ENCODE data around the gene RUNX2. TPM values are rescaled to one million over a fixed set of nuclear protein-coding genes. Genes with fewer than 3 reads are reported as not detected.

RUNX2 gene
- total and polyA plus RNA-seq, 10 of the 15 experiments (the other 5 are each of a cell fraction or from before 2014, with no cell fraction given): 0.01 to 0.77 (median 0.15) TPM; not detected in 3

- no peaks in the 10 kb centered on the region for H3K79me2 ChIP-seq (ENCODE audit: control insufficient read depth, insufficient read depth, low read length)
- CTCF ChIA-PET: no interaction called here
- H4K20me1 ChIP-seq (ENCODE audit: control insufficient read depth, insufficient read depth): no peaks in the 10 kb centered on the region
- no peaks in the 10 kb centered on the region; the same call in 2 of the 3 replicates for H3K9me3 ChIP-seq (replicated peaks; ENCODE audit: control insufficient read depth, insufficient read depth, low read length)
- SMC1A ChIA-PET (ENCODE audit: uncharacterized antibody, unreplicated experiment): interaction anchor here (2.2 kb wide), 1 partner anchor 13 kb away, joined by 5 read pairs; the partner anchor contains the start of gene RUNX2
- no peaks in the 10 kb centered on the region for H3K27me3 ChIP-seq (replicated peaks in 1 of 2; ENCODE audit: control insufficient read depth in 2 of 2, insufficient read depth in 2 of 2, low read length in 1 of 2)
- H3K27ac ChIP-seq (ENCODE audit: control insufficient read depth, insufficient read depth): no peak overlapping the region
- no peak overlapping the region for H2AFZ ChIP-seq (ENCODE audit: control insufficient read depth, low read depth, low read length)
- H3K4me3 ChIP-seq: no peak overlapping the region
- intact Hi-C loops (cut with micrococcal nuclease; ENCODE audit: unreplicated experiment): no loop called here
- POLR2A ChIA-PET: no interaction called here
- no peak overlapping the region for H3K4me2 ChIP-seq (ENCODE audit: control insufficient read depth, insufficient read depth)
- no TSS peak for BruUV-seq (replicated peaks)
- no peak for DNase-seq (ENCODE audit: low read depth, low spot score)
- no peak for FAIRE-seq
- no peaks in the 10 kb centered on the region for H3K4me1 ChIP-seq (ENCODE audit: control insufficient read depth, insufficient read depth, low read length)
- no peak for ATAC-seq
- RAD21 ChIA-PET (ENCODE audit: unreplicated experiment): no interaction called here
- no peak overlapping the region for H3K9ac ChIP-seq (ENCODE audit: control insufficient read depth, insufficient read depth, low read length)
- no peak for TF ChIP-seq ZBTB4 (CRISPR knock-in tag; IDR thresholded peaks at IDR 0.05)
- WGBS (ENCODE audit: insufficient coverage, insufficient replicate concordance, low lambda C conversion rate, missing lambda C conversion rate): 63% methylated on average over 5 of the region's 5 CpGs
- no peaks in the 10 kb centered on the region for H3K36me3 ChIP-seq (ENCODE audit: control insufficient read depth in 2 of 2, insufficient read depth in 2 of 2, low read length in 1 of 2)
- in situ Hi-C loops (cut with MboI): no loop called here
Measured at GRCh38 chr6:45314146-45314545, 14.0 kb upstream of the RUNX2 start.

- Histone ChIP-seq H4K20me1 (ENCODE audit: control insufficient read depth, insufficient read depth) (no peaks in the 10 kb centered on the region), H3K79me2 (ENCODE audit: control insufficient read depth, insufficient read depth, low read length) (no peaks in the 10 kb centered on the region), H3K9ac (ENCODE audit: control insufficient read depth, insufficient read depth, low read length) (no peak overlapping the region), H3K27ac (ENCODE audit: control insufficient read depth, insufficient read depth) (no peak overlapping the region), H3K27me3 (replicated peaks in 1 of 2; ENCODE audit: control insufficient read depth in 2 of 2, insufficient read depth in 2 of 2, low read length in 1 of 2) (no peaks in the 10 kb centered on the region), H3K4me2 (ENCODE audit: control insufficient read depth, insufficient read depth) (no peak overlapping the region), H2AFZ (ENCODE audit: control insufficient read depth, low read depth, low read length) (no peak overlapping the region), H3K36me3 (ENCODE audit: control insufficient read depth in 2 of 2, insufficient read depth in 2 of 2, low read length in 1 of 2) (no peaks in the 10 kb centered on the region), H3K4me1 (ENCODE audit: control insufficient read depth, insufficient read depth, low read length) (no peaks in the 10 kb centered on the region), H3K4me3 (no peak overlapping the region), H3K9me3 (replicated peaks; ENCODE audit: control insufficient read depth, insufficient read depth, low read length) (no peaks in the 10 kb centered on the region)
- ChIA-PET SMC1A (ENCODE audit: uncharacterized antibody, unreplicated experiment) (interaction anchor here (1.2 kb wide), 2 partner anchors 18 to 665 kb away, joined by 3 to 4 read pairs; no protein-coding TSS in a partner anchor), POLR2A (no interaction called here), RAD21 (ENCODE audit: unreplicated experiment) (no interaction called here), CTCF (interaction anchor here (0.6 kb wide), 1 partner anchor 17 kb away, joined by 3 read pairs; no protein-coding TSS in a partner anchor)
- in situ Hi-C loops (cut with MboI) (no loop called here), intact Hi-C loops (cut with micrococcal nuclease; ENCODE audit: unreplicated experiment) (no loop called here)
- FAIRE-seq: no peak
- DNase-seq (ENCODE audit: low read depth, low spot score): no peak
- ATAC-seq: no peak
- BruUV-seq (replicated peaks): no TSS peak
- 63% methylated on average over 4 of the region's 4 CpGs for WGBS (ENCODE audit: insufficient coverage, insufficient replicate concordance, low lambda C conversion rate, missing lambda C conversion rate)
- no peak for TF ChIP-seq BCLAF1 (IDR thresholded peaks at IDR 0.05)
- TF ChIP-seq SP1 (IDR thresholded peaks at IDR 0.05; ENCODE audit: low read depth, low read length): no peak
- no peak for TF ChIP-seq JUNB (IDR thresholded peaks at IDR 0.05)
- TF ChIP-seq E4F1 (IDR thresholded peaks at IDR 0.05; ENCODE audit: borderline replicate concordance, partially characterized antibody): no peak
- no peak for TF ChIP-seq POLR2AphosphoS5 (IDR thresholded peaks at IDR 0.05; ENCODE audit: low read length)
- TF ChIP-seq SPI1 (IDR thresholded peaks at IDR 0.05; ENCODE audit: borderline replicate concordance, insufficient read depth, low read depth, low read length): no peak
- TF ChIP-seq TAF1 (IDR thresholded peaks at IDR 0.05; ENCODE audit: borderline replicate concordance, low read depth, low read length): no peak
- no peak for TF ChIP-seq CHD4 (IDR thresholded peaks at IDR 0.05)
Measured at GRCh38 chr6:45320349-45320748, 7.8 kb upstream of the RUNX2 start.
